GM12892 (cell line): ENCODE data around the gene C19orf53.

Source experiments
- DNase-seq: peaks from one replicate; pipeline ENCODE4 v3.0.0; 2011; ENCODE audit not compliant: insufficient read length
- FAIRE-seq: peaks from 2 replicates; lab custom pipeline; 2011; peaks lifted over from hg19 to GRCh38; lab: Jason Lieb, UNC
- POLR2A ChIP-seq: IDR thresholded peaks from 2 replicates; pipeline ENCODE4 v1.6.1; 2011; ENCODE audit warnings: low read depth, low read length, control low read depth
- POLR2AphosphoS5 ChIP-seq: IDR thresholded peaks from 2 replicates; pipeline ENCODE4 v1.6.1; 2011; ENCODE audit warnings: low read depth, low read length, control low read depth
- TAF1 ChIP-seq: IDR thresholded peaks from 2 replicates; pipeline ENCODE4 v1.6.1; 2011; ENCODE audit warnings: low read depth, mild to moderate bottlenecking, control low read depth, low read length, borderline replicate concordance

Gene C19orf53

DNA sequence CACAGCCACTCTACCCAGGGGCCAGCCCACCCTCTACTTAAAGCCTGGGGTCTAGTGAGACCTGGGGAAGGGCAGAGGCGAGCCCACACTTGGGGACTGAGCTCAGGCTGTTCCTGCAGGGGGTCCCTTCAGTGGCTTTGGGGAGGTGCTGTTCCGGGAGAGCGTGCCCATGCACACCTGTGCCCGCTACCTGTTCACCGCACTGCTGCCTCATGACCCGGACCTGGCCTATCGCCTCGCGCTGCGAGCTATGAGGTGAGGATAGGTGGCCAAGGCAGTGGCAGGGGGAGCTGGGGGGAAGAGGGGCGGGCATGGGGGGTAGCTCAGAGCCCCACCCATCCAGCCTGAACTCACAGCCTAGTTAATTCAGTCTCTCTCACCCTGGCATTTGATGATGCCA is 45.0 kb downstream of the C19orf53 start:
- TF ChIP-seq POLR2AphosphoS5 (no peak), TAF1 (no peak), POLR2A (no peak)
- no peak for FAIRE-seq

DNA sequence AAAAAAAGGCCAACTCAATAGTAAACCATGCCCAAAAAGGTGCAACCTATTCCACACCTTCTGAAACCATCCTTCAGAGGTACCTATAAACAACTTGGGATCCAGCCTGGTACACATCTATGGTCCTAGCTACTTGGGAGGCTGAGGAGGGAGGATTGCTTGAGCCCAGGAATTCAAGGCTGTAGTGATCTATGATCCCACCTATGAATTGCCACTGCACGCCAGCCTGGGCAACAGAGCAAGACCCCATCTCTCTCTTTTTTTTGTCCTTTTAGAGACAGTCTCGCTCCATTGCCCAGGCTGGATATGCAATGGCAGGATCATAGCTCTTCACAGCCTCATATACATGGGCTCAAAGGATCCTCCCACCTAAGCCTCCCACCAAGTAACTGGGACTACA is 47.0 kb downstream of the C19orf53 start:
- no peak for TF ChIP-seq POLR2A
- TF ChIP-seq TAF1: no peak
- TF ChIP-seq POLR2AphosphoS5: no peak
- FAIRE-seq (no peak), DNase-seq (no peak)

More for the DNA sequence above, 45.0 kb downstream of the C19orf53 start:
- no peak for DNase-seq

DNA sequence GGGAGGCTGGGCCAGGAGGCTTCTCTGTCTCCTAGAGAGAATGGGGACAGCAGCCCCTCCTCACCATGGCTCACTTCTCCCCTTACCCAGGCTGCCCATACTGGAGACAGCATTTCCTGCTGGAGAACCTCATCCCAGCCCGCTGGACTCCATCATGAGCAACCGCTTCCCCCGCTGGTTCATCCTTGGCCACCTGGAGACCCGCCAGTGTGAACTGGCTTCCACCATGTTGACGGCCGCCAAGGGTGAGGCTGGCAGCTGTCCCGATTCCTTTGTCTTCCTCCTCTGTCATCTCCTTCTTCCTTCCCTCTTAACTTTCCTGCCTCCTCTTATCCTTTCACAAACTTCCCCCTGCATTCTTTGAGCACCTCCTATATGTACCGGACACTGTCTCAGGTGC is 49.0 kb downstream of the C19orf53 start:
- no peak for FAIRE-seq
- no peak for TF ChIP-seq POLR2A
- TF ChIP-seq POLR2AphosphoS5: no peak
- no peak for TF ChIP-seq TAF1
- no peak for DNase-seq

DNA sequence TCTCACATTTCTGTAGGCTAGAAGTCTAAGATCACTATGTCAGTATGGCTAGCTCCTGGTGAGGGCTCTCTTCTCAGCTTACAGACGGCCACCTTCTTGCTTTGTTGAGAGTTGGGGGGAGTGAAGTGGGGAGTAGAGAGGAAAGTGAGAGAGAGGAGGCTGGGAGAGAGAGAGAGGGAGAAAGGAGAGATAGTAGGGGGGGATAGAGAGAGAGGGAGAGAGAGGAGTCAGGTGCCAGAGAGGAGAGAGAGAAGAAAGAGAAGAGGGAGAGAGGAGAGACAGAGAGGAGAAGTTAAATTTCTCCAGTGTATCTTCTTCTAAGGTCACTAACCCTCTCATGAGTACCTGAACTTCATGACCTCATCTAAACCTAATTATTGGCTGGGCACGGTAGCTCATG is 49.6 kb downstream of the C19orf53 start:
- DNase-seq (no peak), FAIRE-seq (no peak)
- TF ChIP-seq POLR2AphosphoS5: no peak
- TF ChIP-seq TAF1: no peak
- no peak for TF ChIP-seq POLR2A

DNA sequence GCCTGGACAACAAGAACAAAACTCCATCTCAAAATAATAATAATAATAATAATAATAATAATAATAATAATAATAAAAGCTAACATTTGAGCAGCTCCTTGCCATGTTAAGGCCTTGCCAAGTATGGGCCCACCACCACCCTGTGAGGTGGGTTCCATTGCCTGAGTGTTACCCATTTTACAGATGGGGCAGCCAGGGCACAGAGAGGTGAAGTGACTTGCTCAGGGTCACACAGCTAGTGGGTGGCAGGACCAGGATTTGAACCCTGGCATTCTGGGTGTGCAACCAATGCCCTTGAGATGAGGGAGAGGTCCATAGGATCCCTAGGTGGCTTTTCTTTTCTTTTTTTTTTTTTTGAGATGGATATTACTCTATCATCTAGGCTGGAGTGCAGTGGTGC is 50.4 kb downstream of the C19orf53 start:
- TF ChIP-seq POLR2AphosphoS5 (no peak), POLR2A (no peak), TAF1 (no peak)
- no peak for FAIRE-seq
- DNase-seq: no peak

DNA sequence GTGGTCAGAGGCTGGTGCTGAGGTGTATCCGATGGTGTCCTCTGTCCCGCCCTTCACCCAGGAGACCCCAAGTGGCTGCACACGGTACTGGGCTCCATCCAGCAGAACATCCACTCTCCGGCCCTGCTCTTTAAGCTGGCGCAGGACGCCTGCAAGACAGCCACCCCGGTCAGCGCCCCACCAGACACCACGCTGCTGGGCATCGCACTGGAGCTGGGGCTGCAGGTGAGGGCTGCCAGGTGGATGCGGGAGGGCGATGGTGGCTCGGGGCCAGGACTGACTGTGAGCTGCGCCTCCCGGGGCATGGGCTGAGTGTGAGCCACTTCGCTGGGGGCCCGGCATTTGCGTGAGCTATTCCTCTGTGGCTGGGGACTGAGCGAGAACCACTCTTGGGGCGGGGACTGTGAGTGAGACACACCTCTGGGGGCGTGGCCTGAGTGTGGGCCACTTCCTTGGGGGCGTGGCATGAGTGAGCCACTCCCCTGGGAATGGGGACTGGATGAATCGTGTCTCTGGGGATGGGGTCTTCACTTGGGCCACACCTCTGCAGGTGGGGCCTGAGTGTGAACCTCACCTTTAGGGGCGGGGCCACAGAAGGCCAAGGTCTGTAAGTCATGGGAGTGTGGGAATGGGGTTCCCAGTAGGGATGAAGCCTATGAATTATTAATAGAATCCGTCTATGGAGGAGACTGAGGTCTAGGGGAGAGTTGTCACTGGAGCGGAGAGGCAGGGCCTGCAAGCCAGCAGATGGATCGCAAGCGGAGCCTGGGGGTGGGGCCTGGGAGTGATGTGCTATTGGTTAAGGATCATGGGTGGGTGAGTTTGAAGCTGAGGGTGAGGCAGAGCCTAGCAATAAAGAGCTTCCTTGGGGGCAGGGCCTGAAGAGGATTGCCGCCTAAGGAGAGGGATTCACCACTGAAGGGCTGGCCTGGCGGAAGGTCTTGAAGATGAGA is 51.5 kb downstream of the C19orf53 start:
- TF ChIP-seq TAF1 (no peak), POLR2AphosphoS5 (no peak), POLR2A (no peak)
- DNase-seq (no peak), FAIRE-seq (no peak)

DNA sequence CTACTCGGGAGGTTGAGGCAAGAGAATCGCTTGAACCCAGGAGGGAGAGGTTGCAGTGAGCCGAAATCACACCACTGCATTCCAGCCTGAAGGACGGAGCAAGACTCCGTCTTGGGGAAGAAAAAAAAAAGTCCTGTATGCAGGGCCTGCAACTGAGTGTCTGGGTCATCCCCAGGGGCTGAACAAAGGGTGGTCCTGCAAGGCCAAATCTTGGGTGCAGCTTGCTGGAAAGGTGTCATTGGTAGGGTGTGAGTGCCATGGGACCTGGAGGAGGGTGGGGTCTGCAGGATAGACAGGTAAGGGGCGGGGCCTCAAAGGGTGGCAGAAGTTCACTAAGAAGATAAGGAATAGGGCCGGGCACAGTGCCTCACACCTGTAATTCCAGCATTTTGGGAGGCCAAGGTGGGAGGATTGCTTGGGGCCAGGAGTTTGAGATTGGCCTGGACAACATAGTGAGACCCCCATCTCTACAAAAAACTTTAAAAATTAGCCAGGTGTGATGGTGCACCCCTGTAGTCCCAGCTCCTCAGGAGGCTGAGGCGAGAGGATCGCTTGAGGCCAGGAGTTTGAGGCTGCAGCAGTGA is 52.5 kb downstream of the C19orf53 start:
- no peak for TF ChIP-seq POLR2A
- no peak for TF ChIP-seq POLR2AphosphoS5
- TF ChIP-seq TAF1: no peak
- FAIRE-seq (no peak), DNase-seq (no peak)

DNA sequence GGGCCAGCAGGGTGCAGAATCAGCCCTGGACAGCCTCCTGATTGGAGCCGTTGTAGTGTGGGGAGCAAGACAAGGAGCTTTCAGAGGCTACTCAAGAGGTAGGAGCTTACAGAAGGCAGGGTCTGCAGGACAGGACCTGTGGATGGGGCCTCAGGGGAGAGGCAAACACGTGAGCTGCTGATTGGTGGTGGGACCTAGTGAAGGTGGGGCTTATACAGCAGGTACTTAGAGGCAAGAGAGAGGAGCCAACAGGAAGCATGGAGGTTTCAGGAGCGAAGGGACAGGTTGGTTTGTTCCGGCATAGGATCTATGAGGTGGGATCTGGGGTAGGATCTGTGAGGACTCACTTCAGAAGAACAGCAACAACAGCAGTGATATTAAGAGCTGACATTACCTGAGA is 53.4 kb downstream of the C19orf53 start:
- FAIRE-seq: no peak
- no peak for DNase-seq
- TF ChIP-seq TAF1 (no peak), POLR2A (no peak), POLR2AphosphoS5 (no peak)
